ENCODE measurements around the gene ZFHX3.

GRCh38 chr16:73006026-73006425 lies 41.9 kb downstream of the ZFHX3 start:
- TF ChIP-seq CTCF (IDR thresholded peaks at IDR 0.05; ENCODE audit: extremely low read depth in 1 of 2, insufficient read depth in 1 of 2, low read depth in 1 of 2, low read length in 2 of 2): no peak
- no peak for TF ChIP-seq GATA2 (IDR thresholded peaks at IDR 0.05; ENCODE audit: insufficient read depth, insufficient read length, low read depth, low read length)
- TF ChIP-seq POLR2A (IDR thresholded peaks at IDR 0.05; ENCODE audit: low read depth, low read length): no peak
- TF ChIP-seq EZH2 (IDR thresholded peaks at IDR 0.05; ENCODE audit: borderline replicate concordance, low read depth, low read length, severe bottlenecking): no peak
- no peak for TF ChIP-seq POLR2AphosphoS5 (IDR thresholded peaks at IDR 0.05; ENCODE audit: insufficient read depth, low read depth, low read length)
- no peak for TF ChIP-seq MAX (IDR thresholded peaks at IDR 0.05; ENCODE audit: insufficient read depth, insufficient read length)
- no peak for TF ChIP-seq JUN (IDR thresholded peaks at IDR 0.05; ENCODE audit: borderline replicate concordance, insufficient read depth, insufficient read length, low read depth)
- no peak for TF ChIP-seq MYC (IDR thresholded peaks at IDR 0.05; ENCODE audit: low read depth, low read length)

All from endothelial cell of umbilical vein (primary cell).